HG02943 (cell line): ENCODE measurements around the gene MEAK7.

ENCODE experiments used
- ATAC-seq: cut with Tn5 transposase; IDR thresholded peaks from one replicate; pipeline ENCODE4 v1.9.1; 2021; ENCODE audit warnings: mild to moderate bottlenecking, low read depth, moderate library complexity; ENCODE audit not compliant: unreplicated experiment

Gene MEAK7

GRCh38 chr16:84504420-84505248, at the start of gene MEAK7:
MEAK7 (minus strand) TSS chr16:84504659; CDS start chr16:84498086, 6,573 bp downstream.
- peak; percentile 91 for ATAC-seq

- ATAC-seq: no peak
Measured at GRCh38 chr16:84553873-84554399, 49.5 kb upstream of the MEAK7 start.

- no peak for ATAC-seq
Measured at GRCh38 chr16:84552135-84552534, 47.7 kb upstream of the MEAK7 start.

GRCh38 chr16:84550096-84550495, 45.6 kb upstream of the MEAK7 start:
- ATAC-seq: no peak

GRCh38 chr16:84548971-84549844, 44.7 kb upstream of the MEAK7 start:
- no peak for ATAC-seq

- ATAC-seq: no peak
Measured at GRCh38 chr16:84548508-84548907, 44.0 kb upstream of the MEAK7 start.

GRCh38 chr16:84547546-84548061, 43.1 kb upstream of the MEAK7 start:
- ATAC-seq: no peak

- no peak for ATAC-seq
Measured at GRCh38 chr16:84546669-84547545, 42.4 kb upstream of the MEAK7 start.

- ATAC-seq: no peak
Measured at GRCh38 chr16:84545114-84545737, 40.8 kb upstream of the MEAK7 start.

GRCh38 chr16:84544031-84544773, 39.7 kb upstream of the MEAK7 start:
- ATAC-seq: no peak

- ATAC-seq: no peak
Measured at GRCh38 chr16:84543253-84543652, 38.8 kb upstream of the MEAK7 start.

GRCh38 chr16:84541999-84542817, 37.7 kb upstream of the MEAK7 start:
- ATAC-seq: no peak

GRCh38 chr16:84540194-84540593, 35.7 kb upstream of the MEAK7 start:
- no peak for ATAC-seq

- no peak for ATAC-seq
Measured at GRCh38 chr16:84538222-84538840, 33.9 kb upstream of the MEAK7 start.

GRCh38 chr16:84537491-84538151, 33.2 kb upstream of the MEAK7 start:
- ATAC-seq: no peak

GRCh38 chr16:84535851-84536250, 31.4 kb upstream of the MEAK7 start:
- no peak for ATAC-seq

- ATAC-seq: no peak
Measured at GRCh38 chr16:84535408-84535807, 30.9 kb upstream of the MEAK7 start.
